Measurements from ENCODE around the gene RGS14.
"Not testable (repeated sequence)": the region's sequence is repeated elsewhere in the genome, so short reads cannot be mapped to it uniquely, and the experiment has no call there.

RGS14 gene

DNA sequence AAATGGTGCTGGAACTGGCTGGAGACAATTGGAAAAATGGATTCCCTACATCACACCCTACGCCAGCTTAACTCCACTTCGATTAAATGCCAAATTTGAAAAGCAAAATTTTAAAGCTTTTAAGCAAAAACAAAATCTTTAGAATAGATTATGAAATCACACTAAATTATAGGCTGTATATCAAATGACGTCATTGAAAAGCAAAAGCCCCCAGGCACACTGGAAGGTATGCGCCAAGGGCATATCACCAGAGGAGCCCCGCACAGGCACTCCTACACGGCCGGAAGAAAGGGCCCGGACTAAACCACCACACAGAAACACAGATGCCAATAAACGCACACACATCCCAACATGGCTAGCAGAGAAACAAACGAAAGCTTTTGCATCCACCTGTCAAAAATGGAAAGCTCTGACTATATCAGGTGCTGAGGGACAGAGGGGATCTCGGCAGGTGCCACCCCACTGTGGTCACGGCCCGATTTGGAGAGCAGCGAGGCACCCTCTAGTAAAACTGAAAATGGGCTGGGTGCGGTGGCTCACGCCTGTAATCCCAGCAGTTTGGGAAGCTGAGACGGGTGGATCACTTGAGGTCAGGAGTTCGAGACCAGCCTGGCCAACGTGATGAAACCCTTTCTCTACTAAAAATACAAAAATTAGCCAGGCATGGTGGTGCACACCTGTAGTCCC lies 29.0 kb upstream of the RGS14 start:
- DNase-seq: no peak

DNA sequence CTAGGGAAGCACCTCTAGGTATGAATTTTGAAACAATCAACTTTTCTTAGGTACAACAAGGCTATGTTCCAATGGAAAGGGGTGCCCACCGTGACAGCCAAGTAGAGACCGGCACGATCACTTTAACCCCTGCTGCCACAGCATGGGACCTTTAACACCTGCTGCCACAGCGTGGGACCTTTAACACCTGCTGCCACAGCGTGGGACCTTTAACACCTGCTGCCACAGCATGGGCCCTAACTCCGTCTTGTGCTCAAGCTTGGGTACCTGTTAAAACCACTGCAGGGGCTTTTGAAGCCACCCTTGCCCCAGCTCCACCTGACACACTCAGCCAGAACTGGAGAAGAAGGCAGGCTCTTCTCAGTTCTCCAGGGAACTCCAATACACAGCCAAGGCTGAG lies 27.8 kb upstream of the RGS14 start:
- no peak for DNase-seq

DNA sequence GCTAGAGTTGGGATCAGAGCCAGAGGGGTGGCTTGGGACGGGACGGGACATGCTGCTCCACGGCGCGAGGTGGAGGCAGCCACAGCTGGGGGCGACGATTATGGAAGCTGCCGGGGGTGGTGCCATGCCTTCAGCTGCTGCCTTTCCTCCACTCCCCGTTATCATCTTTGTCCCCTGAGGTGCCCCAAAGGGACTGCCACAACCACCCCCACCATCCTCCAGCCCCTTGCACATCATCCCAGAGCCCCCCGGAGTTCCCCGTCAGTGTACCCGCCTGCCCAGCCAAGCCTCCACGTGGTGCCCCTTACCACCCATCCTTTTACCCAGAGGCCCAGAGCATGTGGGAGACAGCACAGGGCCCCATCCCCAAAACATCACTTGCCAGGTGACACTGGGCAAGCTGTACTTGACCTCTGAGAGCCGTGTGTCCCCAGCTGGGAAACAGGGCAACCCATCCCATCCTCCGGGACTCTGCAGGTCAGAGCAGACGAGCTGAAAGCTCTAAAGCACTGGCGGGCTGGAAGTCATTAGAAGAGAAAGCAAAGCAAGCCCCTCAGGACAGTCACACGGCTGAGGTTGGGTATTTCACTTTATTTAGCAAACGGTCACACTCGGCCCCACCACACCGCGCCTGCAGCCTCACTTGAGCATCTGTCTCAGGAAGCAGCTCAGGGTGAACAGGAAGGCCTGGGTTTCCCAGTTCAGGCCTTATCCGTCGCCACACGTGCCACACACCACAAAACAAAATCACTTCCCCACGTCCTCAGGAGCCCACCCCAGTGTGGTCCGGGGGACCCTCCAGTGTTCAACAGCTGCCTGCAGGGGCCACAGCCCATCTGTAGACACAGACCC lies 26.5 kb upstream of the RGS14 start:
- DNase-seq: no peak

DNA sequence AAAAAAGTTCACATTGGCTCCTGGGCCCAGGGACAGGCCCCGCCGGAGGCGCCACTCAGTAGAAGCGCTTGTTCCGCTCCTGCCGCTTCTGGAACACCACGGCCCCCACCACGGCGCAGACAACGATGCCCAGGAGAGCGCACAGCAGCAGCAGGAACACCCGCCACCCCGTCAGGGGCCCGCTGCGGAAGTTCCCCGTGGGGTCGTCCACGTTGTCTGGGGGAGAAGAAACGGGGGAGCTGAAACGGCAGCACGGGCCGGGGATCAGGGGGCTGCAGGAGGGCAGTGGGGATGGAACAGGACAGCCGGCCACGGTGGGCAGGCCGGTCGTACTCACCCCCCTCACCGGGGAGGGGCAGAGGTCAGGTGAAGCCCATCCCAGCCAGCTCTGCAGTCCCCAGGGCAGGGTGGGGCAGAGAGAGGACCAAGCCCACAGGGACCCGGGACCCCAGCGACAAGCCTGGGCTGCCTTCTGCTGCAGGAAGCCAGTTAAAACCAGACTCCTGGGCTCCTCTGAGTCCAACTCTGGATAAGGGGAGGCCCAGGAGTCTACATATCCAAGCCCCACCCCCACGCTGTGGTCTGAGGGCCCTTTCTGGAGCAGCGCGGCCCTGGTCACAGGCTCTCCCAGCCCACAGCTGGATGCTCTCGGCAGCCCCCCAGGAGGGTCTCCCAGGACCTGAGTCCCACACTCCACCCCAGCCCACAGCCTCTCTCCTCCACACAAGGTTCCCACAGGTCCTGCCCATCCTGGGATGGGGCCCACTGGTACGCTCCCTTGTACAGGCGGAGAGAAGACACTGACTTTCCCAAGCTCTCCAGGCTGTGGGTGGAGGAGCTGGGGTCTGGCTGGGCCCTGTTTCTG lies 25.5 kb upstream of the RGS14 start:
- DNase-seq: no peak

DNA sequence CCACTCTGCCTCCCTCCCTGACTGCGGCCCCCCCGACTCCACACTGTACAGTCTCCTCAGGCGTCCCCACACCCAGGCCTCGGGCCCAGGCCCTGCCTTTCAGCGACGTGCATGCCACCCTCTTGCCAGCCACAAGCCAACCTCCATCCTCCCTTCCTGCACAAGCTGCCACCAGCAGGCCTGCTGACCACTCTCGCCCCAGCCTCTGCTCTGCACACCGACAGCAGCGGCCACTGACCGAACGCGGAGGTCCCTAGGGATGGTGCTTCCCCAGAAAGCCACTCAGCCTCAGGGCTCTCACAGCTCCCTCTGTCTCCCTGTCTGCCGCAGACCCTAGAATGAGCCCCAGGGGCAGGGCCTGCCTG lies 24.8 kb upstream of the RGS14 start:
- DNase-seq: no peak

DNA sequence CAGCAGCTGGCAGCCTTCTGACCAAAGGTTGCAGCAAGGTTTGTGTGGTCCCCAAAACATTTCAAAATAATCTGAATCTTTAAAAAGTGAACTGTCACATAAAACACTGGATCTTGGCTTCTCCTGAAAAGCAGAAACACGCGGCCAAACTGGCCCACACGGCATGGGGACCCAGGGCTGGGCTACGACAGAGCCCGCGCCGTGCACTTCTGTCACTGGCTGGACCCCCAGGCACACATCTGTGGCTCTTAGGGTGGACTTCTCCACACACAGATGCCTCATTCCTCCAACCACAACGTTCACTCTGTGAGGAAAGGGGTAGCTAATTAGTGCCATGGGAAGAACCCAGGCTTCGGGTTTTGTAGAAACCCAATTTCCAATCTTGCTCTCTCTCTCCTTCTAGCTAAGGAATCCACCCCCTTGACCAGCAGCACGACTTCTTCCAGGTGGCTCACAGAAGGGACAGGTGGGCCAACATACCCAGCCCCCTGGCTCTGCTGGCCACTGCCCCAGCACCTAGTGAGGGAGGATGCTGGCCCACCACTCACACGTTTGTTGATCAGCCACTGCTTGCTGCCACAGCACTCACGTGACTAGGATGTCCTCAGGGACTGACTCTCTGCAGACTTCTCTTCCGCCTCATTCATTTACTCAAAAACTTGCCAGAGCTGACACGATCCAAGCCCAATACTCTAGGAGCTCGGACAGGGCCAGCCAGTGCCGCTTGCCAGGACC lies 24.1 kb upstream of the RGS14 start:
- DNase-seq: no peak

DNA sequence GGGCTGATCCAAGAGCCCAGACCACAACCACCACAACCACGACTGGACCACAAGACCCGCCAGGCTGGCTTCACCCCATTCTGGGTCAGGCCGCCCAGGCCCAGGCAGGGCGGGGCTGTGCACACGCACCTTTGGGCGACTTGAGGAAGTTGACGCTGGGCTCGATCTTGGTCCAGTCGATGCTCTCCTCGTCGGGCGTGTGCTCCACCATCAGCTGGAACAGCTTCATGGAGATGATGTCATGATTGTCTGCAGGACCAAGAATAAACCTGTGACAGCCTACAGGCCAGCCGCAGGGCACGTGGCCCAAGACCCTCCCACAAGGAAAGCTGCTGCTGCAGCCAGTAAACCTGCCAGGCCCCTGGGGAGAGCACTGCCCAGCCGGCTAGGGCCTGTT lies 23.6 kb upstream of the RGS14 start:
- DNase-seq: no peak

DNA sequence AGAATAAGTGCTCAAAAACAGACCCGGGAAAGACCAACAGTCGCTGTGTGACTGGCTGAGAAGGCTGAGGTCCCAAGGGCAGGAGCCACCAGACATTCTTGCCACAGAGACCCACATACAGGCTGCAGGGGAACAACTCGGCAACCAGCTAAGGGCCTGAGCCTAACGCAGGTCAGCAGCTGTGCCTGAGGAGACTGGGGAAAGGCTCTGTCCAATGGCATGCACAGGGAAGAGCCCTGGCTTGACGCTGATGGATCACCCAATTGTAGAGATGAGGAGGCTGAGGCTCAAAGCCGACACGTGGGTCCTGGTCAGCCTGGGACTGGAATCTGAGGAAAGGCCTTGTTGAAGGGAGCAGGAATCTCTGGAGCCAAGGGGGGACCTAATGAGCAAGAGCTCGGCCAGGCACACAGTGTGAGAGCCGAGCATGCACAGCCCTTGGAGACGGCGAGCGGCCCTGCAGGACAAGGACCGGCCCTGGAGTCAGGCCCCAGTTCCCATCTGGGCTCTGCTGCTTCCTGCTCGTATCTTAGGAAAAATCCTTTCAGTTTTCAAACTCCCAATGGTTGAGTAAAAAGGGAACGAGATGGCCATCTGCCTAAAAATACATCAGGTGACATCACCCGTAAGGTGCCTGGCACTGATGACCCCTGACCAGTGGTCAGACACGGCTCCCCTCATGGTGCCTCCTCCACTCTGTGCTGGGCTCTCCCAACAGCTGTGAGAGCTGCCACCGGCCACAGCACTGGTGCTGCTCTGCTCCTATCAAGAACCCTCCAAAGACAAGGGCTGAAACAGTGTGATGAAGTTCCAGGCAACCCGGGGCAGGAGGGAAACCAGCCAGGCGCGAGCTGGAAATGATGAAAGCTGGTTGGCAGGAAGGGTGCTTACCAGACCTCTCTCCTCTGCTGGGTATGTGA lies 22.7 kb upstream of the RGS14 start:
- DNase-seq: no peak

DNA sequence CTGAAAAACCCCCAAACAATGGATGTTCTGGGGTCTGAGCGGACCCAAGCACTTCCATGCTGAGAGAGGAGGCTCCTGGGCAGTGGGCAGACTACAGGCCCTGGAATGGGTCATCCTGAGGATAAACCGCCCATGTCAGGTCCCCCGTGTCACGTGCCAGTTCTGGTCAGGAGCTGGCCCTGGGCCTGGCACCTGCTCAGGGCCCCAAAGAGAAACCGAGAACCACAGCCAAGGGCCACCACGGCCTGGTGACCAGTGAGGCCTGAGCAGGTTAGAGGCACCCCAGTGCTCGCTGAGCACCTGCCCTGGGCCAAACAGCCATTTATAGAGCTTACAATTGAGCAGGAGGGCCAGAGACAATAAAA lies 22.0 kb upstream of the RGS14 start:
- no peak for DNase-seq

DNA sequence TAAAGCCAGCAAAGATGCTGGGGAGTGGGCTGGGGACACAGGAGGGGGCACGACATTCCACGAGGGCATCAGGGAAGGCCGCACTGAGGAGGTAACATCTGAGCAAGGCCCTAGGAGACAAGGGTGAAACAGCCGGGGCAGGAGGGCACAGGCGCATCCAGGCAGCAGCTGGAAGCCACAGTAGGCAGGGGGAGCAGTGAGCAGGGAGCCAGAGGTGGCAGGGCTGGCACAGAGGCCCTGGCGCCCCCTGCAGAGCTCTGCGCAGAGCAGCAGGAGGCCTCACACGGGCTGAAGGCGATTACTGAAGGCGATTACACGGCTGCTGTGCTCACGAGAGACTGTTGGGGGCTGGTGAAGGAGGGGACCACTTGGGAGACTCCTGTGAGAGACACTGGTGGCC lies 21.6 kb upstream of the RGS14 start:
- no peak for DNase-seq

DNA sequence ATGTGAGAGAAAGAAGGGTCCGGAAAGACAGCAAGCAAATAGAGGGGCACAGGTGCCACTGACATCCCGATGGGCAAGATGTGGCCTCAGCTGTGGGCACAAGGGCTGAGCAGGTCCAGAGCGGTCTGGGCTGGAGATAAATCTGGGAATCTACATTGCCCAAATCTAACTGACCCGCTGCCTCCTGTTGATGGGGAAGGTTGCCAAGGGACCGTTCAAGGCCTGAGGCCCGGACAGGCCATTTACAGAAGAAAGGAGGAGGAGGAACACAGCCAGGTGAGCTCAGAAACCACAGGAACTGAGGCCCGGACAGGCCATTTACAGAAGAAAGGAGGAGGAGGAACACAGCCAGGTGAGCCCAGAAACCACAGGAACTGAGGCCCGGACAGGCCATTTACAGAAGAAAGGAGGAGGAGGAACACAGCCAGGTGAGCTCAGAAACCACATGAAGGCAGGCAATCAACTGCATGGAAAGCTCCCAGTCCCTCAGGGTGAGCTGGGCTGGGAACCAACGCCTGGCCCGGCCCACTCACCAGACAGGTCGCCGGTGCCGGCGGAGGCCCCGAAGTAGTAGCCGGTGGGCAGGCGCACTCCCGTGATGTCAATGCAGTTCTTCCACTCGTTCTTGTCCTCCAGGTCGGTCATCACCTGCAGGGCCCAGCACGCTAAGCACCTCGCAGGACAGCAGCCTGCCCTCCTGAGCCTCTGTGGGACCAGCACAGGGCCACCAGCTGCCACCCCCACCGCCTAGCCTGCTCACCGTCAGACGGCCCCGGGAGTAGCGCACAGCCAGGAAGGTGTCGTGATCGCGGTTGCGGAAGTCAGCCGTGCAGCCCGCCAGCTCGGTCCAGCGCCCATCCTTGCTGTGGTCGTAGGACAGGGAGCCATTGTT lies 20.9 kb upstream of the RGS14 start:
- no peak for DNase-seq

DNA sequence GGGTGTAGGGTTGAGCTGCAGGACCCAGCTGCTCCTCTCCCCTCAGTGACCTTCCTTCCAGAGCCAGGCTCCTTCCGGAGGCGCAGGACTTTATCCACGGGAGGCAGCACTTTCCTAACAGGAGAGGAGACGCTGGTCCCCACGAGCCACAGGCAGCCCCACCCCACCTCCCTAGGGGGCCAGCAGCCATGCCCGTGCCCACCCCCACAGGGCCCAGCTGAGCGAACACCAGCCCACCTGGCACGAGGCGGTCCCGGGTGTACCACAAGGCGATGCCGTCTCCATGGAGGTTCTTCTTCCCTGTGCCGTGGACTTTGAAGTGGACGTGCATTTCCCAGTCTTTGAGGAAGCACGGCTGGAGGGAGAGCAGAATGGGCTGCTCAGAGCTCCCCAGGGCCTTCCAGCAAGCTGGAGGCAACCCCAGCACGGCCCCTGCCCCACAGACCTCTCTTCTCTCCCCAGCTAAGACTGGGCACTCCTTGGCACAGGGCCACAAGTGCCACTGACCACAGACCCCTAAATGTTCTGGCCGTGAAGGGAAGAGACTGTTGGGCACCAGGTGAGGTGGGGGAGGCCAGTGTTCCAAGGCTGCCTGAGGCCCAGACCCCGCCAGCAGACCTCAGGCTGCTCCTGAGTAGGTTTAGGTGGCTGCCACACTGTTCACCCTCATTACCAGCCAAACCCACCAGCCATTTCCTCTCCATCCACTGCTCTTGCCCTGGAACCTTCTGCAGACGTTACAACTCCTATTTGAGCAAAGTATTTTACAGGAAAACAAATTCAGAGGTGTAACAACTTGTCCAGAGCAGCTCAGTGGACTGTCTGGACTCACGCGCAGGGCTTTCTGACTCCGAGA lies 19.2 kb upstream of the RGS14 start:
- DNase-seq: no peak

DNA sequence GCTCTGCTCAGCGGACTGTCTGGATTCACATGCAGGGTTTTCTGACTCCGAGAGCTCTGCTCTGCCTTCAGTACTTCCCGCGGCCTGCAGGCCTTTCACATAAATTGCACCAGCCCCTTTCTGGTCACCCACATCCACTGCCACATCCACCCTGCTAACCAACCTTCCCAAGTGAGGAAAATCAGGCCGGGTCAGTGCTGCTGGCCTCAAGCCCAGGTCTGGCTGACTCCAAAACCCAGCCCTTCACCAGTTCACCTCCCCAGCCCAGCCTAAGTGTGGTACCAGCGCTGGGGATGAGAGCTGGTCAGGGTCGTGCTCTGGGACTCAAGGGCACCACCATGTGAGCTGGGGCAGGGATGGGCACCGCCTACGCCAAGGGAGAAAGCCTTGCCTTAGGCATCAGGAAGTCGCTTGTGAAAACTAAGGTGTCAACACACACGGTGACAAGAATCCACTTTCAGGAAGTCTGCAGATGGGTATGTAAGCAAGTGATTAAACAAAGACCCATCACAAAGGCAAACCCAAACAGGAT lies 18.6 kb upstream of the RGS14 start:
- no peak for DNase-seq

DNA sequence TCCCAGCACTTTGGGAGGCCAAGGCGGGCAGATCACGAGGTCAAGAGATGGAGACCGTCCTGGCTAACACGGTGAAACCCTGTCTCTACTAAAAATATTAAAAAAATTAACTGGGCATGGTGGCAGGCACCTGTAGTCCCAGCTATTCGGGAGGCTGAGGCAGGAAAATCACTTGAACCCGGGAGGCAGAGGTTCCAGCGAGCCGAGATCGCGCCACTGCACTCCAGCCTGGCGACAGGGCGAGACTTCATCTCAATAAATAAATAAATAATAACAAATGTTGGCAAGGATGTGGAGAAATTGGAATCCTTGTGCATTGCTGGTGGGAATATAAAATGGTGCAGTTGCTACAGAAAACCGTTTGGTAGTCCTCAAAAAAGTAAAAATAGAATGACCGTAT lies 14.7 kb upstream of the RGS14 start:
- not testable (repeated sequence) for DNase-seq

DNA sequence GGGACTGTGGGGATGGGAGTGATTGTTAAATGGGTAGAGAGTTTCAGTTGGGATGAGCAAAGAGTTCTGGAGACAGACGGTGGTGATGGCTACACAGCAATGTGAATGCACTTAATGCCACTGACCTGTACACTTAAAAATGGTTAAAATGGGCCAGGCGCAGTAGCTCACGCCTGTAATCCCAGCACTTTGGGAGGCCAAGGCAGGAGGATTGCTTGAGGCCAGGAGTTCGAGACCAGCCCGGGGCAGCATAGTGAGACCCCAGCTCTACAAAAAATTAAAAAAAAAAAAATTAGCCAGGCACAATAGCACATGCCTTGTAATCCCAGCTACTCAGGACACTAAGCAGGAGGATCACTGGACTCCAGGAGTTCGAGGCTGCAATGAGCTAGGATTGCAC lies 13.9 kb upstream of the RGS14 start:
- no peak for DNase-seq

DNA sequence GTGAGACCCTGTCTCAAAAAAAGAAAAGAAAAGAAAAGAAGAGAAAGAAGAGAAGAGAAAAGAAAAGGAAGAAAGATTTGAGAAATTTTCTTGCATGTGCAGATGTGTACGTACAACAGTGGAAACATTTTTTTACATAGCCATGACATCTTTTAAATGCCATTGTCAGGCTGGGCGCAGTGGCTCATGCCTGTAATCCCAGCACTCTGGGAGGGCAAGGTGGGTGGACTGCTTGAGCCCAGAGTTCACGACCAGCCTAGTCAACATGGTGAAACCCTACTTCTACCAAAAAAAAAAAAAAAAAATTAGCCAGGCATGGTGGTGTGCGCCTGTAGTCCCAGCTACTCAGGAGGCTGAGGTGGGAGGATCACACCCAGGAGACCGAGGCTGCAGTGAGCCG lies 12.8 kb upstream of the RGS14 start:
- DNase-seq: no peak

DNA sequence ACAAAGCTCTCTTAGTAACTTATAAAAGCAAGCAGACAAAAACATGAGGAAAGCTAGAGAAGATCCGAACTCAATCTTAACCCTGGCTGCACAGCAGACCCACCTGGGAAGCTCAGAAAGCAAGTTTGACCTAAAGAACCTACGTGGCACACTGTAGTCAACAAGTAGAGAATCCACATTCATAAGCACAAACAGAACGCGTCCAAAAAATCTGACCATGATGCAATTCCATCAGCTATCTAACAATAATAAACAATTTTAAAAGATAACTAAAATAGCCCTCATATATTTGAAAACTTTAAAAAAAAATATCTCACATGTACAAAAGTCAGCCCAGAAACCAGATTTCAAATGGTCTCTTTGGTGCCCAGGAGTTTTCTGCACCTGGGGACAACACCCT lies 10.9 kb upstream of the RGS14 start:
- DNase-seq: no peak

DNA sequence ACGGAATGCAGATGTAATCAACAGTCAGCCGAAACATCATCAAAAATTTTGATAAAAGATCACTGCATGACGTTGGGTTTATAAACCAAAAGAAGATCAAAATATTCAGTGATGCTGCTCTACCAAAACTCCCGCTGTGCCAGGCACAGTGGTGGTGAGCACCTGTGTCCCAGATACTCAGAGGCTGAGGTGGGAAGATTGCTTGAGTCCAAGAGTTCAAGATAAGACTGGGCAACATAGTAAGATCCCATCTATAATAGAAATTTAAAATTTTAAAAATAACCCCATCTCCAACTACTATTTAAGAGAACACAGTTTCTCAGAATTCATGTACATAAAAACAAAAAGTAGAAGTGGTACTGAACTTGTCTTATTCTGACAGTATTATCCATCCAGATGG lies 10.0 kb upstream of the RGS14 start:
- no peak for DNase-seq

DNA sequence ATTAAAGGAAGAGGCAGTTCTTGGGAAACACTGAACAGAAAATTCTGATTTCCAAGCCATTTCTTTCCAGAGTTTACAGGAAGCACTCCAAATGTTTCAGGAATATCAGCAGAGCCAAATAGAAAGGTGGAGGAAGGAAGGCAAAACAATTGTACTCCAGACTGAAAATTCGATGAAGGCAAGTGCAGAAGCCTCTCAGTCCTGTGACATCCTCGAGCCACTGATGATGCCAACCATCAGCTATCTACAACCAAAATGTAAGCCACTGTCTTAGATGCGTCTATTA lies 8.4 kb upstream of the RGS14 start:
- DNase-seq: no peak

DNA sequence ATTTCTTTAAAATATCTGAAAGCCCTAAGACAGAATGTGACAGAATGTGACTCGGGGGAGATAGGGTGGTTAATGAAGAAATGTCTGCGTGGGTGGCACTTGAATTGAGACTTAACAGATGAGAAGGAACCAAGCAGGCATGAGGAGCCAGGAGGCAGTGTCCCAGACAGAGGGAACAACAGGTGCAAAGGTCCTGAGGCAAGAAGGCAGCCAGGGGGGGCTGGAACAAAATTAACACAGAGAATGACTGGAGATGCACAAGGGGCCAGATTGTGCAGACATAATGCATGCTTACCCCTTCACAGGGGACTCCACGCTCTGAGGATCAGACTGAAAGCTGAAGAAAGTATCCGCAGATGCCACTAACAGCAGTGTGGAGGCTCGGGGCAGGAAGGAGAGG lies 8.0 kb upstream of the RGS14 start:
- DNase-seq: no peak
